Urinary bladder (tissue), 4 donors: ENCODE measurements around the gene WNT7B. TPM values are rescaled to one million over a fixed set of nuclear protein-coding genes. Genes with fewer than 3 reads are reported as not detected.

Source experiments
- DNase-seq: peaks from one replicate; pipeline ENCODE4 v3.0.0-alpha.2; 2015; ENCODE audit errors: extremely low spot score
- H3K27ac ChIP-seq: one replicate; pipeline ENCODE4 v1.5.1; 2013; ENCODE audit warnings: low read depth, mild to moderate bottlenecking, moderate library complexity
- H3K36me3 ChIP-seq: one replicate; pipeline ENCODE4 v1.6.1; 2013; ENCODE audit warnings: mild to moderate bottlenecking, moderate library complexity; ENCODE audit not compliant: insufficient read depth
- H3K4me1 ChIP-seq: one replicate; pipeline ENCODE4 v1.6.1; 2013; ENCODE audit warnings: mild to moderate bottlenecking, moderate library complexity; ENCODE audit not compliant: insufficient read depth
- H3K4me3 ChIP-seq: one replicate; pipeline ENCODE4 v1.5.1; 2013; ENCODE audit warnings: low read depth, low read length
- WGBS: extraction: QIAGEN DNeasy Blood & Tissue Kit; methylation state at CpG from one replicate; pipeline ENCODE4 v1.1.7; 2013; 5-methylcytosine and 5-hydroxymethylcytosine counted together
- polyA plus RNA-seq: library from polyadenylated mRNA; stranded (reverse); fragments of 200-250 nt; gene quantifications from one replicate; pipeline ENCODE4 v1.2.3, GENCODE V29; 2013
- total RNA-seq: library from RNA; depleted of rRNA; stranded (reverse); fragments of >200 nt; gene quantifications from one replicate; pipeline ENCODE4 v1.2.3, GENCODE V29; 2014
- donor health status: healthy with polysubstance abuse.
- donor health status: healthy.

WNT7B gene
- total and polyA plus RNA-seq, 2 donors, result 3.1 to 4.1 TPM

GRCh38 chr22:45996241-45997076 lies 19.5 kb upstream of the WNT7B start:
- no peaks in the 10 kb centered on the region for H3K4me1 ChIP-seq
- H3K27ac ChIP-seq, result peak overlapping the region; percentile 40
- 77% methylated on average over 29 of the region's 29 CpGs for WGBS
- no peaks in the 10 kb centered on the region for H3K36me3 ChIP-seq
- no peak overlapping the region for H3K4me3 ChIP-seq
- DNase-seq, result no peak

- H3K4me3 ChIP-seq, result no peak overlapping the region
- no peaks in the 10 kb centered on the region for H3K36me3 ChIP-seq
- DNase-seq, result no peak
- 91% methylated on average over 27 of the region's 27 CpGs for WGBS
- H3K27ac ChIP-seq, result no peak overlapping the region
- H3K4me1 ChIP-seq, result no peaks in the 10 kb centered on the region
Measured at GRCh38 chr22:45995405-45996101, 18.6 kb upstream of the WNT7B start.

- Histone ChIP-seq H3K4me3 (no peak overlapping the region), H3K36me3 (no peaks in the 10 kb centered on the region), H3K27ac (no peak overlapping the region), H3K4me1 (no peaks in the 10 kb centered on the region)
- DNase-seq, result no peak
- WGBS, result 39% methylated on average over 27 of the region's 27 CpGs
Measured at GRCh38 chr22:45994491-45995404, 17.8 kb upstream of the WNT7B start.

- WGBS, result 83% methylated on average over 2 of the region's 2 CpGs
- no peak overlapping the region for H3K4me3 ChIP-seq
- no peak for DNase-seq
- no peak overlapping the region for H3K27ac ChIP-seq
- H3K4me1 ChIP-seq, result no peaks in the 10 kb centered on the region
- H3K36me3 ChIP-seq, result no peaks in the 10 kb centered on the region
Measured at GRCh38 chr22:45993841-45994240, 16.9 kb upstream of the WNT7B start.

- Histone ChIP-seq H3K27ac (no peak overlapping the region), H3K4me3 (no peak overlapping the region), H3K4me1 (no peaks in the 10 kb centered on the region), H3K36me3 (no peaks in the 10 kb centered on the region)
- 98% methylated on average over 5 of the region's 5 CpGs for WGBS
- no peak for DNase-seq
Measured at GRCh38 chr22:45993143-45993692, 16.3 kb upstream of the WNT7B start.

GRCh38 chr22:45992737-45993136 lies 15.8 kb upstream of the WNT7B start:
- no peak overlapping the region for H3K27ac ChIP-seq
- H3K4me1 ChIP-seq, result no peaks in the 10 kb centered on the region
- no peak overlapping the region for H3K4me3 ChIP-seq
- 83% methylated on average over 3 of the region's 3 CpGs for WGBS
- DNase-seq, result no peak
- no peaks in the 10 kb centered on the region for H3K36me3 ChIP-seq

GRCh38 chr22:45991098-45991497 lies 14.1 kb upstream of the WNT7B start:
- Histone ChIP-seq H3K4me1 (no peaks in the 10 kb centered on the region), H3K4me3 (no peak overlapping the region), H3K36me3 (no peaks in the 10 kb centered on the region), H3K27ac (no peak overlapping the region)
- no peak for DNase-seq
- 82% methylated on average over 7 of the region's 7 CpGs for WGBS

GRCh38 chr22:45987136-45987861 lies 10.3 kb upstream of the WNT7B start:
- no peaks in the 10 kb centered on the region for H3K36me3 ChIP-seq
- 86% methylated on average over 7 of the region's 7 CpGs for WGBS
- no peaks in the 10 kb centered on the region for H3K4me1 ChIP-seq

GRCh38 chr22:45984316-45984916 lies 7.5 kb upstream of the WNT7B start:
- DNase-seq, result no peak
- H3K36me3 ChIP-seq, result no peaks in the 10 kb centered on the region
- no peaks in the 10 kb centered on the region for H3K4me1 ChIP-seq
- H3K27ac ChIP-seq, result no peak overlapping the region
- WGBS, result 78% methylated on average over 1 of the region's 1 CpG
- H3K4me3 ChIP-seq, result no peak overlapping the region

More at GRCh38 chr22:45987136-45987861, 10.3 kb upstream of the WNT7B start:
- no peak overlapping the region for H3K4me3 ChIP-seq
- DNase-seq, result no peak
- no peak overlapping the region for H3K27ac ChIP-seq

GRCh38 chr22:45983797-45984196 lies 6.8 kb upstream of the WNT7B start:
- no peak overlapping the region for H3K4me3 ChIP-seq
- 84% methylated on average over 5 of the region's 5 CpGs for WGBS
- H3K4me1 ChIP-seq, result no peaks in the 10 kb centered on the region
- no peaks in the 10 kb centered on the region for H3K36me3 ChIP-seq
- H3K27ac ChIP-seq, result no peak overlapping the region
- no peak for DNase-seq

GRCh38 chr22:45980761-45981160 lies 3.8 kb upstream of the WNT7B start:
- WGBS, result 95% methylated on average over 4 of the region's 4 CpGs
- DNase-seq, result no peak
- Histone ChIP-seq H3K4me3 (no peak overlapping the region), H3K4me1 (no peaks in the 10 kb centered on the region), H3K36me3 (no peaks in the 10 kb centered on the region), H3K27ac (no peak overlapping the region)

- H3K4me1 ChIP-seq, result no peaks in the 10 kb centered on the region
- WGBS, result 98% methylated on average over 2 of the region's 2 CpGs
- DNase-seq, result no peak
Measured at GRCh38 chr22:45980268-45980570, 3.3 kb upstream of the WNT7B start.

More at GRCh38 chr22:45980268-45980570, 3.3 kb upstream of the WNT7B start:
- no peak overlapping the region for H3K27ac ChIP-seq
- H3K36me3 ChIP-seq, result no peaks in the 10 kb centered on the region
- H3K4me3 ChIP-seq, result no peak overlapping the region
